ENCODE data around the gene SETD7.

Gene SETD7

GRCh38 chr4:139556071-139556723 lies at the start of gene SETD7:
SETD7 (minus strand) TSS chr4:139556219; CDS start chr4:139556137, 82 bp downstream.
- DNase-seq = peak; percentile 15

- no peak for DNase-seq
These were observed 49.5 kb upstream of the SETD7 start for GRCh38 chr4:139605516-139605915.

- no peak for DNase-seq
These were observed 47.8 kb upstream of the SETD7 start for GRCh38 chr4:139603576-139604410.

GRCh38 chr4:139602776-139603360 lies 46.8 kb upstream of the SETD7 start:
- no peak for DNase-seq

- no peak for DNase-seq
These were observed 44.6 kb upstream of the SETD7 start for GRCh38 chr4:139600662-139601061.

- DNase-seq = no peak
These were observed 43.8 kb upstream of the SETD7 start for GRCh38 chr4:139599594-139600374.

GRCh38 chr4:139599076-139599475 lies 43.1 kb upstream of the SETD7 start:
- no peak for DNase-seq

GRCh38 chr4:139596684-139597279 lies 40.8 kb upstream of the SETD7 start:
- no peak for DNase-seq

GRCh38 chr4:139596034-139596683 lies 40.1 kb upstream of the SETD7 start:
- no peak for DNase-seq

- DNase-seq = no peak
These were observed 38.7 kb upstream of the SETD7 start for GRCh38 chr4:139594591-139595185.

- no peak for DNase-seq
These were observed 37.1 kb upstream of the SETD7 start for GRCh38 chr4:139593091-139593564.

- DNase-seq = no peak
These were observed 33.5 kb upstream of the SETD7 start for GRCh38 chr4:139589336-139590018.

GRCh38 chr4:139587446-139587845 lies 31.4 kb upstream of the SETD7 start:
- no peak for DNase-seq

GRCh38 chr4:139585473-139585872 lies 29.5 kb upstream of the SETD7 start:
- DNase-seq = no peak

GRCh38 chr4:139584784-139585183 lies 28.8 kb upstream of the SETD7 start:
- DNase-seq = no peak

GRCh38 chr4:139584013-139584412 lies 28.0 kb upstream of the SETD7 start:
- DNase-seq = no peak

- DNase-seq = no peak
These were observed 26.0 kb upstream of the SETD7 start for GRCh38 chr4:139582044-139582443.

GRCh38 chr4:139581096-139581495 lies 25.1 kb upstream of the SETD7 start:
- no peak for DNase-seq

GRCh38 chr4:139576219-139576618 lies 20.2 kb upstream of the SETD7 start:
- no peak for DNase-seq

GRCh38 chr4:139575072-139575471 lies 19.1 kb upstream of the SETD7 start:
- no peak for DNase-seq

GRCh38 chr4:139574641-139575040 lies 18.6 kb upstream of the SETD7 start:
- no peak for DNase-seq
